Activated CD4-positive, alpha-beta T cell treated with anti-CD3 and anti-CD28 coated beads, Interleukin-10, Interleukin-2, amounts not matched to agents 100 ng/mL and 50 ng/mL, durations not matched to agents 16 hours and 8 hours (primary cell): ENCODE measurements around the gene KIFAP3.
"Not testable (repeated sequence)": the region's sequence is repeated elsewhere in the genome, so short reads cannot be mapped to it uniquely, and the experiment has no call there.

ENCODE experiments used
- DNase-seq: peaks from one replicate; pipeline ENCODE4 v3.0.0-alpha.2; 2020

The KIFAP3 gene

DNA sequence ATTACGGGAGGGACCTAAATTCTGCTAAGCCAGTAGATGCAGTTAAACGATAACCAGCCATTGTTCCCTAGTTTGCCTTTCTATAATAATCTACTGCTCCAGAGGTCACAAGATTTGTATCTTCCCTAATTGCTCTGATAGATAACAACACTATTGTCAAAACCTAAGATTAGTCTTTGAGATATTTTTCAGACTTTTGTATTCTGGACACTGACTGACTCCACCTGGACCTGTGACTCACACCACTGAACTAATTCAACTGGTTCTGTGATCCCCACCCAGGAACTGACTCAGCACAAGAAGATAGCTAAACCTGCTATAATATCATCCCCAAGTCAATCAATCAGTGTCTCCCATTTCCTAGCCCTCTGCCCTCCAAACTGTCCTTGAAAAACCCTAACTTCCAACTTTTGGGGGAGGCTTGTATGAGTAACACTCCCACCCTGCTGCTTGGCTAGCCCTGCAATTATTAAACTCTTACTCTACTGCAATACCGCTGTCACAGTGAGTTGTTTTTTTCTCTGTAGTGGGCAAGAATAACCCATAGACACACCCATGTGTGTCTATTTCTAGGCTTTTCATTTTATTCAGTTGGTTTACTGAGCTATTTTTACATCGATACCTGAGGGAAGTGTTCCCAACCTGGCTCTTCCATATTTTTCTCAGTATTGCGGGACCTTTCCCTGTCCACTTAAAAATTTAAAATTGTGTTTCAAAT, 11.2 kb downstream of the KIFAP3 start:
- no peak for DNase-seq

DNA sequence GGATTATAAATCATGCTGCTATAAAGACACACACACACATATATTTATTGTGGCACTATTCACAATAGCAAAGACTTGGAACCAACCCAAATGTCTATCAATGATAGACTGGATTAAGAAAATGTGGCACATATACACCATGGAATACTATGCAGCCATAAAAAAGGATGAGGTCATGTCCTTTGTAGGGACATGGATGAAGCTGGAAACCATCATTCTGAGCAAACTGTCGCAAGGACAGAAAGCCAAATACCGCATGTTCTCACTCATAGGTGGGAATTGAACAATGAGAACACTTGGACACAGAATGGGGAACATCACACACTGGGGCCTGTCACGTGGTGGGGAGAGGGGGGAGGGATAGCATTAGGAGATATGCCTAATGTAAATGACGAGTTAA, 12.8 kb downstream of the KIFAP3 start:
- not testable (repeated sequence) for DNase-seq

DNA sequence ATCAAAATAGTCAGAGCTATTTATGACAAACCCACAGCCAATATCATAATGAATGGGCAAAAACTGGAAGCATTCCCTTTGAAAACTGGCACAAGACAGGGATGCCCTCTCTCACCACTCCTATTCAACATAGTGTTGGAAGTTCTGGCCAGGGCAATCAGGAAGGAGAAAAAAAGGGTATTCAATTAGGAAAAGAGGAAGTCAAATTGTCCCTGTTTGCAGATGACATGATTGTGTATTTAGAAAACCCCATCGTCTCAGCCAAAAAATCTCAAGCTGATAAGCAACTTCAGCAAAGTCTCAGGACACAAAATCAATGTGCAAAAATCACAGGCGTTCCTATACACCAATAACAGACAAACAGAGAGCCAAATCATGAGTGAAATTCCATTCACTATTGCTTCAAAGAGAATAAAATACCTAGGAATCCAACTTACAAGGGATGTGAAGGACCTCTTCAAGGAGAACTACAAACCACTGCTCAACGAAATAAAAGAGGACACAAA, 14.4 kb downstream of the KIFAP3 start:
- not testable (repeated sequence) for DNase-seq

DNA sequence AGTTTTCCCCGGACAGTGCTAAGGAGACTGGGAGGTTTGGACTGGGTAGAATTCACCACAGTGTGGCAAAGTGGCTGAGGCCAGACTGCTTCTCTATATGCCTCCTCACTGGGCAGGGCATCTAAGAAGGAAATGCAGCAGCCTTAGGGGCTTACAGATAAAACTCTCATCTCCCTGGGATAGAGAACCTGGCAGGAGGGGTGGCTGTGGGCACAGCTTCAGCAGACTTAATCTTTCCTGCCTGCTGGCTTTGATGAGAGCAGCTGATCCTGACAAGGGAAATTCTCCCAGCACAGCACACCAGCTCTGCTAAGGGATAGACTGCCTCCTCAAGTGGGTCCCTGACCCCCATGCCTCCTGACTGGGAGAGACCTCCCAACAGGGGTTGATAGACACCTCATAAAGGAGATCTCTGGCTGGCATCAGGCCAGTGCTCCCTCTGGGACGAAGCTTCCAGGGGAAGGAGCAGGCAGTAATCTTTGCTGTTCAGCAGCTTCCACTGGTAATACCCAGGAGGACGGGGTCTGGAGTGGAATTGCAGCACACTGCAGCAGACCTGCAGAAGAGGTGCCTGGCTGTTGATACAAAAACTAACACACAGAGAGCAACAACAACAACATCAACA, 25.2 kb downstream of the KIFAP3 start:
- no peak for DNase-seq

DNA sequence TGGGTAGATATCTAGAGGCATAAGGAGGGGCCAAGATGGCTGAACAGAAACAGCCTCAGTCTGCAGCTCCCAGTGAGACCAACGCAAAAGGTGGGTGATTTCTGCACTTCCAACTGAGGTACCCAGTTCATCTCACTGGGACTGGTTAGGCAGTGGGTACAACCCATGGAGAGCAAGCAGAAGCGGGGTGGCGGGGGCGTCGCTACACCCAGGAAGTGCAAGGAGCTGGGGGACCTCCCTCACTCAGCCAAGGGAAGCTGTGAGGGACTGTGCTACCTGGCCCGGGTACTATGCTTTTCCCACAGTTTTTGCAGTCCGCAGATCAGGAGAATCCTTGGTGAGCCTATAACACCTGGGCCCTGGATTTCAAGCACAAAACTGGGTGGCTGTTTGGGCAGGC, 26.0 kb downstream of the KIFAP3 start:
- no peak for DNase-seq

DNA sequence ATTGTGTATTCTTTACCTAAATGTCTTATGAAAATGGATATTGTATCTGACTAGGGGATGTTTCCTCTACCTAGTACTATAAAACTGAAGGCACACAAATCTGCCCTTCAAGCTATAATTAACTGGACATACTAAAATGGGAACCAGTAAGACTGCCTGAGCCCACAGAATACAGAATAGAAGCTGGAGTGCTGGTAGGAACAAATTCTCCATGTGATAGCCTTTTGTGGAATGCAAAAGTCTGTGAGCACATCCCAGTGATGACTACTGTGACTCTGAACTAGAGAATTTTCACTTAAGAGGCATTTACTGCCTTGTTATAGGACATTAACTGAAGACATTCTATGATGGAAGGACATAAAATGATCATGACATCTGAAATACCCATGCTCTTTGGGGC, 30.3 kb downstream of the KIFAP3 start:
- DNase-seq: no peak

DNA sequence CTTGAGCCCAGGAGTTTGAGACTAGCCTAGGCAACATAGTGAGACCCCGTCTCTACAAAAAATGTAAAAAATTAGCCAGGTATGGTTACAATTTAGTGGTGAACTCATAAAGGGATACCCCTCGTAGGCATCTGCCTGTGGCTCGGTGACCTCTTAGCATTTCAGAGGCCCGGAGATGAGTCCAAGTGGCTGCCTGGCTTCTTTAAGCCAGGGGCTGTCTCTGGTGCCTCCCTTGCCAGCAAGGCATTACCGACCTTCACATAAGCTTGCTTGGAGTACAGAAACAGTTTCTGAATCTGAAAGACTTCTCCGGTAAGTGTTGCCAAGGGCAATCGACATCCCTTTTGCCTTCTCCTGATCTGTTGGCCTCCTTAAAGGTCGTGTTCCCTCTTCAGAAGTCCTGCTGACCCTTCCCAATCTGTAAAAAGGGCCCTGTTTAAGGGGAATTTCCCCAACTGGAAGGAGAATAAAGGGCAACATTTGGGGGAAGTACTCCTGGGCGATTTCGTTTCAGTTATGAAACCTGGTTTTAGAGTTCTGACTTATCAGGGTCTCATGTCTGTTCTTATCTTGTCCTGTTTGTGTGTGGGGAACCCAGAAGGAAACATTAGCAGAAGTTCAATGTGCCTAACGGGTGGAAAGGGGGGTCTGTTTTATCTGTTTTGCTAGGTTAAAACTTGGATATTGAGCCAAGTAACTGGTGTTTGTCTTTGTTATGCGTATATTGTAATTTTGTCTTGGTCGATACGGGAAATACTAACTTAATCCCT, 32.9 kb downstream of the KIFAP3 start:
- no peak for DNase-seq

DNA sequence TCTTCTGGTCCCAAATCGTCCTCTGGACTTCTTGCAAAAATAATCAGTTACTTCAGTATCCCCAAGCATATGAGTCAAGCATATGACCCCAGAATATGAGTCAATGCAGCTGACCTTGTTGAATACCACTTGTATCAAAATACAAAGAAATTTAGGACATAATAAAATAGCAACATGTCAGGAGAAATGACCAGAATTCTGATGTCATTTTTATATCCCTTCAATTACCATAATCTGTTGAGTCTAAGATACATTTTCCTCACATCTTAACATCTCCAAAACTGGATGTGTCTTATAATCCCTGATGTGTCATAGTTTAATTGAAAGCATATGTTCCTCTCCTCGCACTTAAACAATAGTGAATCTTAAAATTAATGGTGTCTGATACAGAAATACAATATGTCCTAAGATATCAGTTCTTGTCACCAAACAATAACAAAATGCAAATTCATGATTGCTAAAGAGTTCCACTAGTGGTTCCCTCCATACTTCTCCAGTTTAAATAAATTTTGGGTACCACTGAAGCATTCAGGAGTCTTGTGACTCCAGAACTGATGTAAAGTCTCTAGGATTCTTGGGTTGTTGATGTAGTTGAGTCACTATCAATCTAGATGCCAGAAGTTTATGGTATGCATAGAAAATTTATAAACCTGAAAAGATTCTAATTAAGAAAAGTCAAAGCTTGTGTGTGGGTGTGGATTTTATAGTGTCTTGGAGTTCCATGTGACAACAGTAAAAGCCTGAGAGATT, 41.8 kb downstream of the KIFAP3 start:
- no peak for DNase-seq

DNA sequence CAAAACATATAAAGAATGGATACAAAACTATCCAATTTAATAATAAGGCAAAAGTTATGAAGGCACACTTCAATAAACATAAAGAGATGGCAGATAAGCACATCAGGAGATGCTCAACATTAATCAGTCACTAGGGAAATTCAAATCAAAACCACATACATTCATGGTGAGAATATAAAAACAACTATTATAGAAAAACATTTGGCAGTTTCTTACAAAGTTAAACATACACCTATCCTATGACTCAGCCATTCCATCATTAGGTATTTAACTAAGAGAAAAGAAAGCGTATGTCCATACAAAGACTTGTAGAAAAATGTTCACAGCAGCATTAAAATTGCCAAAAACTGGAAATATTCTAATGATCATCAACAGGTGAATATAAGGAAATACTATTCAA, 44.3 kb downstream of the KIFAP3 start:
- DNase-seq: no peak

DNA sequence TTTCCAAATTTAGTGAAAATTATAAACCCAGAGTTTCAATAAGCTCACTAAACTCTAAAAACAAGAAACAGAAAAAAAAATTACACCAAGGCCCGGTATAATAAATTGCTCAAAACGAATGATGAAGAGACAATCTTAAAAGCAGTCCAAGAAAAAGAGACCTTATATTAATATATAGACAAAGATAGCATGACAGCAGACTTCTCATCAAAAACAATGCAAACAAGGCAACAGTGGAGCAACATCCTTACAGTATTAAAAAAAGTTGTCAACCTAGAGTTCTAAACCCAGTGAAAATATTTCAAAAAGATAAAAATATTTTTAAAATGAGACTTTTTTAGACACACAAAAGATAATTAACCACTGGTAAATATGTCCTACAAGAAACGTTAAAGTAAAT, 46.7 kb downstream of the KIFAP3 start:
- DNase-seq: no peak

DNA sequence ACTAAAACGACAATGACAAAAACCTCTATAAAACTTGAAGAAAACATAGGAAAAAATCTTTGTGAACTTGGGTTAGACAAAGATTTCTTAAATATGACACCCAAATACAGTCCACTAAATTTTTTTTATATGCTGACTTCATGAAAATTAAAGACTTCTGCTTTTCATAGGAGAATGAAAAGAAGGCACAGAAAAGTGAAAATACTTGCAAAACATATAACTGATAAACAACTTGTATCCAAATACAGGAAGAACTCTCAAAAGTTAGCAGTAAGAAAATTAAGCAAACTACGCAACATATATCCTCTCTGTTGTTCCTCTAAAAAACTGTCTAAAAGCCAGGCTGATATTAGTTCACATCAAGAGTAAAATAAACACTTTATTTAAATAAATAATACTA, 53.6 kb downstream of the KIFAP3 start:
- DNase-seq: no peak

DNA sequence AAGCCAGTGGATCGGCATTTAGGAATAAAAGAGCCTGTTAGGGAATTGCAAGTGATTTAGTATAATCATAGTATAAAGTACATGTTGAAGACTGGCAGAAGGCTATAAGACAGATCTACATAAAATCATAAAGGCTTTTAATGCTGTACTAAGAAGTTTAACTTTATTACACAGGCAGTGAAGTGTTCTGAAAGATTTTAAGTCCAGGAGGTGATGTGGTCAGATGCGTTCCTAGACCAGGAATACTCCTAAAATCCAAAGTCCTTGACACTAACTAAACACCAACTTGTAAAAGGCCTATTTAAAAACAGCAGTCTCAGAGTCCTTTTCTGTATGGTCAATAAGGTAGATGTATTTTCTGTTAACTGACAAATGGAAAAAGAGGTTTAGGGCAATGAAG, 57.0 kb downstream of the KIFAP3 start:
- DNase-seq: no peak

DNA sequence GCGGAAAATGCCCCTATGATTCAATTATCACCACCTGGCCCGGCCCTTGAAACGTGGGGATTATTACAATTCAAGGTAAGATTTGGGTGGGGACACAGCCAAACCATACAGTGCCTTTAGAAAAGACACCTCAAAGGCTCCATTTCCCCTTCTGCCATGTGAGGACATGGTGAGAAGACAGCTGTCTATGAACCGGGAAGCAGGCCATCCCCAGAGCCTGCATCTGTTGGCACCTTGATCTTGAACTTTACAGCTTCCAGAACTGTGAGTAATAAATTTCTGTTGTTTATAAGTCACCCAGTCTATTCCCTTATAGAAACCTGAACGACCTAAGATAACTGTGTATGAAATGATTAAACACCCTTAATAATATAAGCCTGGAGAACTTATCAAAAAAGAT, 61.6 kb downstream of the KIFAP3 start:
- DNase-seq: no peak

DNA sequence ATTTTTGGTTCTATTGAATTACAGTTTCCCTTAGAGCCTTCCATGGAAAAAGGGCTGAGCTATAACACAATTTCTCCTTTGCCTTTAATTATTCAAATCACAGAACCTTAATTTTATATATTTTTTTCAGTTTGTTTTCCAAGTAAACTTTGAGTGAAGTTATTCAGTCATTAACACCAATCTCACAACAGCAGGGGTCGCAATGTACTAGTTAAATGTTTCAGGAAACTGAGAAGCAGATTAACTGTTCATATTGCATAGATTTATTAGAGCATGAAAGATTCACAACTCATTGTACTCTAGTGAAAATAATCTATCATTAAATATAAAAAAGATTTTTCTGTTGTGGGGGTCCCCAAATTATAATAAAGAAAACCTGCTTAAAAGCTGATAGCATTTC, 64.1 kb downstream of the KIFAP3 start:
- peak; percentile 10 for DNase-seq

DNA sequence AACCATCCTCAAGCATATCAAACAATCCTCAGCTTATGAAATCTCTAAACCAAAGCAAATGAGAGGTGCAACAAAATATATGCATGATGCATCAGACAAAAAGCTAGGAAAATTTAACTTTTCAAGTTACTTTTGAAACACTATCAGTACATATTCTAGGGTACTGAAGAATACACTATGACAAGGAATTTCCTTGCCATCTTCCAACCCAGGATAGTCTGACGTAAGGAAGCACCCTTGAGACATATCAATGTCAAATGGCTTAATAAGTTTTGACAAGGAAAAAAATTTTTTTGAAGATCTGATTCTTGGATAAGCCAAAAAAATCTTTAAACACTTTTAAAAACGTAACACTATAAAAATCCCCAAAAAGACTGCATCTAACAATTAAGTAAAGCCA, 64.9 kb downstream of the KIFAP3 start:
- DNase-seq: no peak

DNA sequence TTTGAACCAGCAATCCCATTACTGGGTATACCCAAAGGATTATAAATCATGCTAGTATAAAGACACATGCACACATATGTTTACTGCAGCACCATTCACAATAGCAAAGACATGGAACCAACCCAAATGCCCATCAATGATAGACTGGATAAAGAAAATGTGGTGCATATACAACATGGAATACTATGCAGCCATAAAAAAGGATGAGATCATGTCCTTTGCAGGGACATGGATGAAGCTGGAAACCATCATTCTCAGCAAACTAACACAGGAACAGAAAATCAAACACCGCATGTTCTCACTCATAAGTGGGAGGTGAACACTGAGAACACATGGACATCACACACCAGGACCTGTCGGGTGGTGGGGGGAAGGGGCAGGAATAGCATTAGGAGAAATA, 65.8 kb downstream of the KIFAP3 start:
- DNase-seq: not testable (repeated sequence)

DNA sequence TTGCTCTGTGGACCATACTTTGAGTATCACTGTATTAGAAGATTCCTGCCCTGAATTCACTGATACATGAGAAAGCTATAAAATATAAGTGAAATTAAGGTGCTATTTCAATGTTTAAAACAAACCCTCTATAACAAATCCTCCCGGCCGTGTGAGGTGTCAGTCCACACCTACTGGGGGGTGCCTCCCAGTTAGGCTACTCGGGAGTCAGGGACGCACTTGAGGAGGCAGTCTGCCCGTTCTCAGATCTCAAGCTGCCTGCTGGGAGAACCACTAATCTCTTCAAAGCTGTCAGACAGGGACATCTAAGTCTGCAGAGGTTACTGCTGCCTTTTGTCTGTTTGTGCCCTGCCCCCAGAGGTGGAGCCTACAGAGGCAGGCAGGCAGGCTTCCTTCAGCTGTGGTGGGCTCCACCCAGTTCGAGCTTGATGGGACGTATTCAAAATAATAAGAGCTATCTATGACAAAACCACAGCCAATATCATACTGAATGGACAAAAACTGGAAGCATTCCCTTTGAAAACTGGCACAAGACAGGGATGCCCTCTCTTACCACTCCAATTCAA, 71.1 kb downstream of the KIFAP3 start:
- not testable (repeated sequence) for DNase-seq

DNA sequence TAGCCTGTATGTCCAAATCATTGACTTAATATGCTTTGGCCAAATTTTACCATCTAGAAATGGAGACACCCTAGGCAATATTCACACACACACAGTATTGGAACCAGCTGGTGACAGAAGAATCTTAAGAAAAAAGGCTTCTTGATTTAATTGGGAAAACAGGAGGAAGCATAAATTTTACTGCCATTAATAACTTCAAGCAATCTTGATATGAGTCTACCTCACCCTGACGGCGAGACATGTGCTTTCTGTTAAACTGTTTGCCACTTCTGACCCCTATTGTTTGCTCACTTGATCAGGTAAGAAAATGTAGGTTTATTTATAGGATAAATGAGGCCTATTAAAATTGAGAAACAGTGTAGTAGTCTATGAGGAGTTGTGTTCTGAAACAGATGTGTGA, 73.2 kb downstream of the KIFAP3 start:
- no peak for DNase-seq

DNA sequence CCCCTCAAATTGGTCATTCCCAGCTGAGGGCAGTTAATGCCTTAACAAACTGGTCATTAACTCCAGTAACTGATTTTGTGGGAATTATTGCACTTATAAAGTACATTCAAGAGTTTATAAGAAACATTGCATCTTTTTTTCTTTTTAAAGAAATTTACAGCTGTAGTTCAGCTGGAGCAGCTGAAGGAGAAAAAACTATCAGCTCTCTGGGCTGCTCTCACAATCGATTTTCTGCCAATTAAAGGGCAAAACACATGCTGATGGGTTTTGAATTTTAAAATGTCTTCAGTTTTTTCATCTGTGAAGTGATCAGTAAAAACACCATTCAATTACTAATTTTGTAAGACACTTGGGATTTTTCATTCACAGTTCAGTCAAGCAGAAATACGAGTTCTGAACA, 74.7 kb downstream of the KIFAP3 start:
- no peak for DNase-seq

DNA sequence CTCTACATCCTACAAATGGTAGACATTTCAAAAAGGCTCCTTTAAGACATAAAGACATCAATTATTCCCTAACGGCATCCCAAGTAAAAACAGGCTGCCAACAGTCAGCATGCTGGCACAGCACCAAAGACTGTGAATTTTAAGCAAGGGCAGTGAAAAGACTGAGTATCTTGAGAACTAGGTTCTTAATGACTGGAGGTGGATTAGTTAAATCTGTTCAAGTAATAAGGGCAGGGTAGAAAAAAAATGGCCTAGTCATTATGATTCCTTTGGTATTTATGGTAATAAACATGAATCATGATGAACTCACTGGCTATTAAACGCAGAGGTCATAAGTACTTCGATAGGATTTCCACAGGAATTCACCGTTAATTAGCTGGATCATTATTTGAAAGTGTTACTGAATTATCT, 75.2 kb downstream of the KIFAP3 start:
- DNase-seq: no peak

DNA sequence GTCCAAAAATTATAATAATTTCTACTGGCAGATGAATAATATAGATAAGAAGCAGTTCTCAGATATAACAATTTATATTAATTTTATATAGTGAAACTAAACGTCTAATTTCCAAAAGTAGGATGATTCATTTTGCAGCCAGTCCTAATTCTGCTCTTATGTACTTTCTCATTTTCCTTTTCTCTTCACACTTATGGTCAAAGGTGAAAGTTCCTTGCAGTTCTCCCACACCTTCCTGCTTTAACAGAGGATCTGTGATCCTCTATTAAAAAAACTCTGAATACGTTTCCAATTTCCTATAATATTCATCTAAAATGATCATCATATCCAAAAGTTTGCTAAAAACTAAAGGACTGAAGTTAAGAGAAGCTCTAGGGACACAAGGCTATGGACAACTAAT, 78.5 kb downstream of the KIFAP3 start:
- no peak for DNase-seq

DNA sequence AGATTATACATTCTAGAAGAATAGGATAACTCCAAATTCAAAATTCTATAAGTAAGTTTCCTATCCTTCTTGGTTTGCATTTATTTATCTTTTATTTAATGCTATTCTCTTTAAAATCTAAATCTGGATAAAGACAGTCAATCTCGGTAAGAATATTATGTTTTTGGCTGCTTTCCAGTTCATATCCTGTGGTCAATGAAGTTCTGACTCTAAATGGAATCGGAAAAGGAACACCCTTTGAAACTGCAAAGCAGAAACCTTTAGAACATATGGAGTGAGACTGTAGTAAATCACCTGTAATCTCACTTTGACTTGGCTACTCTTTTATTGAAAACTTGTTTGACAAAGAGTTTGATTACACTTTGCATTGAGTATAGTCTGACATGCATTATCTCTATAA, 85.2 kb downstream of the KIFAP3 start:
- no peak for DNase-seq

DNA sequence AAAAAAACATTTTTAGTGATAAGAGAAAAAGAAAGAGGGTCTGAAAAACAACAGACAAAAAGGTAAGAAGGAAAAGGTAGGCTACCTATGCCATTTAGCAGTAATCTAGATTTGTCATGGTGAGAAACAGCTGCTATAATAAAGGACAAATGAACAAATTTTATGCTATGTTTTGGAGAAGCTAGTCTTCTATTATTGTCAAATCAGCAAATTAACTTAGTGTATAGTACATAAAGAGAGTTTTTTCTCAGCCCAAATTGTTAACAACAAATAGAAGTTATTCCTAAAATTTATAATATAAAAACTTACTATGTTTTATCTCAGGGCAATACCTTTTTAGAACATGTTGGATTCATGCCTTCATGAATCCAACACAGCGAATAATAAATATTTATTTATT, 88.7 kb downstream of the KIFAP3 start:
- DNase-seq: no peak
